Uterus (tissue), 2 donors: Measurements from ENCODE around the gene ANKS6.

ENCODE experiments used
- POLR2A ChIP-seq, 2 donors: fragments of 450-650 bp; IDR thresholded peaks; one replicate each; pipeline ENCODE4 v1.6.1; 2016; ENCODE audit warnings: antibody characterized with exemption in 2 of 2, mild to moderate bottlenecking in 1 of 2, moderate library complexity in 1 of 2
- TF ChIP-seq, protein P1 (sequence below), 4 experiments: fragments of 200-600 bp in 2 of 4; fragments of 450-650 bp in 2 of 4; sonication (generic) in 2 of 4; IDR thresholded peaks; one replicate each; pipeline ENCODE4 v1.5.1; 2016 to 2019; ENCODE audit warnings: antibody characterized with exemption in 4 of 4, mild to moderate bottlenecking in 2 of 4, moderate library complexity in 1 of 4

GRCh38 chr9:98692392-98692791, 104.0 kb downstream of the ANKS6 start:
- TF ChIP-seq POLR2A (IDR thresholded peaks at IDR 0.05): no peak
- TF ChIP-seq, protein P1, sequence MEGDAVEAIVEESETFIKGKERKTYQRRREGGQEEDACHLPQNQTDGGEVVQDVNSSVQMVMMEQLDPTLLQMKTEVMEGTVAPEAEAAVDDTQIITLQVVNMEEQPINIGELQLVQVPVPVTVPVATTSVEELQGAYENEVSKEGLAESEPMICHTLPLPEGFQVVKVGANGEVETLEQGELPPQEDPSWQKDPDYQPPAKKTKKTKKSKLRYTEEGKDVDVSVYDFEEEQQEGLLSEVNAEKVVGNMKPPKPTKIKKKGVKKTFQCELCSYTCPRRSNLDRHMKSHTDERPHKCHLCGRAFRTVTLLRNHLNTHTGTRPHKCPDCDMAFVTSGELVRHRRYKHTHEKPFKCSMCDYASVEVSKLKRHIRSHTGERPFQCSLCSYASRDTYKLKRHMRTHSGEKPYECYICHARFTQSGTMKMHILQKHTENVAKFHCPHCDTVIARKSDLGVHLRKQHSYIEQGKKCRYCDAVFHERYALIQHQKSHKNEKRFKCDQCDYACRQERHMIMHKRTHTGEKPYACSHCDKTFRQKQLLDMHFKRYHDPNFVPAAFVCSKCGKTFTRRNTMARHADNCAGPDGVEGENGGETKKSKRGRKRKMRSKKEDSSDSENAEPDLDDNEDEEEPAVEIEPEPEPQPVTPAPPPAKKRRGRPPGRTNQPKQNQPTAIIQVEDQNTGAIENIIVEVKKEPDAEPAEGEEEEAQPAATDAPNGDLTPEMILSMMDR (IDR thresholded peaks at IDR 0.05): no peak
